ENCODE measurements around the gene PPP4C.
"Not testable (repeated sequence)": the region's sequence is repeated elsewhere in the genome, so short reads cannot be mapped to it uniquely, and the experiment has no call there.

PPP4C gene

GRCh38 chr16:30075503-30076275 lies at the start of gene PPP4C:
Gene PPP4C, plus strand, starts transcription at chr16:30075994. Its CDS starts 384 bp downstream, at chr16:30076378.
- peak within 1 kb of the TSS; percentile 92 for H3K4me3 ChIP-seq (ENCODE audit: low read depth, low read length)

GRCh38 chr16:30026449-30026848 lies 49.3 kb upstream of the PPP4C start:
- H3K4me3 ChIP-seq (ENCODE audit: low read depth, low read length): no peak overlapping the region

GRCh38 chr16:30027588-30028437 lies 48.0 kb upstream of the PPP4C start:
- H3K4me3 ChIP-seq (ENCODE audit: low read depth, low read length): no peak overlapping the region

GRCh38 chr16:30028438-30029076 lies 47.2 kb upstream of the PPP4C start:
- H3K4me3 ChIP-seq (ENCODE audit: low read depth, low read length): no peak overlapping the region

- H3K4me3 ChIP-seq (ENCODE audit: low read depth, low read length): peak overlapping the region; percentile 27
These were observed 45.6 kb upstream of the PPP4C start for GRCh38 chr16:30030011-30030685.

GRCh38 chr16:30030841-30031413 lies 44.9 kb upstream of the PPP4C start, which contains the start of gene TLCD3B:
Gene TLCD3B, minus strand, starts transcription at chr16:30031271. Its CDS starts 744 bp downstream, at chr16:30030527.
- H3K4me3 ChIP-seq (ENCODE audit: low read depth, low read length): peak within 1 kb of the TSS; percentile 40

GRCh38 chr16:30031477-30031918 lies 44.3 kb upstream of the PPP4C start:
- H3K4me3 ChIP-seq (ENCODE audit: low read depth, low read length): peak overlapping the region; percentile 40

- no peak overlapping the region for H3K4me3 ChIP-seq (ENCODE audit: low read depth, low read length)
These were observed 43.5 kb upstream of the PPP4C start for GRCh38 chr16:30032083-30032819.

GRCh38 chr16:30033270-30033669 lies 42.5 kb upstream of the PPP4C start:
- H3K4me3 ChIP-seq (ENCODE audit: low read depth, low read length): no peak overlapping the region

GRCh38 chr16:30040221-30040620 lies 35.6 kb upstream of the PPP4C start:
- H3K4me3 ChIP-seq (ENCODE audit: low read depth, low read length): no peak overlapping the region

GRCh38 chr16:30040690-30041089 lies 35.1 kb upstream of the PPP4C start:
- not testable (repeated sequence) for H3K4me3 ChIP-seq (ENCODE audit: low read depth, low read length)

GRCh38 chr16:30041841-30042240 lies 34.0 kb upstream of the PPP4C start:
- H3K4me3 ChIP-seq (ENCODE audit: low read depth, low read length): no peak overlapping the region

- no peak overlapping the region for H3K4me3 ChIP-seq (ENCODE audit: low read depth, low read length)
These were observed 29.6 kb upstream of the PPP4C start for GRCh38 chr16:30046178-30046577.

GRCh38 chr16:30046588-30046987 lies 29.2 kb upstream of the PPP4C start:
- no peak overlapping the region for H3K4me3 ChIP-seq (ENCODE audit: low read depth, low read length)

- no peak overlapping the region for H3K4me3 ChIP-seq (ENCODE audit: low read depth, low read length)
These were observed 25.9 kb upstream of the PPP4C start for GRCh38 chr16:30049871-30050270.

GRCh38 chr16:30051518-30051917 lies 24.3 kb upstream of the PPP4C start:
- H3K4me3 ChIP-seq (ENCODE audit: low read depth, low read length): no peak overlapping the region

- H3K4me3 ChIP-seq (ENCODE audit: low read depth, low read length): peak overlapping the region; percentile 77
These were observed 23.0 kb upstream of the PPP4C start for GRCh38 chr16:30052671-30053372.

- H3K4me3 ChIP-seq (ENCODE audit: low read depth, low read length): peak overlapping the region; percentile 77
These were observed 22.3 kb upstream of the PPP4C start for GRCh38 chr16:30053376-30054015.

- H3K4me3 ChIP-seq (ENCODE audit: low read depth, low read length): no peak overlapping the region
These were observed 21.3 kb upstream of the PPP4C start for GRCh38 chr16:30054451-30054850.

All from iPS-11a (cell line).